Fibroblast of the aortic adventitia (primary cell): ENCODE data around the gene FOXC1. TPM values are rescaled to one million over a fixed set of nuclear protein-coding genes. Genes with fewer than 3 reads are reported as not detected.

Experiments used
- DNase-seq: peaks from one replicate; pipeline ENCODE4 v3.0.0-alpha.2; 2010; ENCODE audit warnings: low read depth
- H3K4me3 ChIP-seq: 2 replicates; pipeline ENCODE4 v1.5.1; 2011; ENCODE audit warnings: low read depth, mild to moderate bottlenecking, control low read depth, low read length, moderate library complexity
- CTCF ChIP-seq: IDR thresholded peaks from 2 replicates; pipeline ENCODE4 v1.5.1; 2011; ENCODE audit warnings: mild to moderate bottlenecking, low read length, control low read depth, inconsistent platforms; ENCODE audit not compliant: insufficient read depth
- total RNA-seq: library from RNA; depleted of rRNA; stranded (reverse); fragments of >200 nt; gene quantifications from 2 replicates; pipeline ENCODE4 v1.2.3, GENCODE V29; 2012; ENCODE audit warnings: low replicate concordance

FOXC1 gene
- total RNA-seq, 1 donor: 15.7 TPM

DNA sequence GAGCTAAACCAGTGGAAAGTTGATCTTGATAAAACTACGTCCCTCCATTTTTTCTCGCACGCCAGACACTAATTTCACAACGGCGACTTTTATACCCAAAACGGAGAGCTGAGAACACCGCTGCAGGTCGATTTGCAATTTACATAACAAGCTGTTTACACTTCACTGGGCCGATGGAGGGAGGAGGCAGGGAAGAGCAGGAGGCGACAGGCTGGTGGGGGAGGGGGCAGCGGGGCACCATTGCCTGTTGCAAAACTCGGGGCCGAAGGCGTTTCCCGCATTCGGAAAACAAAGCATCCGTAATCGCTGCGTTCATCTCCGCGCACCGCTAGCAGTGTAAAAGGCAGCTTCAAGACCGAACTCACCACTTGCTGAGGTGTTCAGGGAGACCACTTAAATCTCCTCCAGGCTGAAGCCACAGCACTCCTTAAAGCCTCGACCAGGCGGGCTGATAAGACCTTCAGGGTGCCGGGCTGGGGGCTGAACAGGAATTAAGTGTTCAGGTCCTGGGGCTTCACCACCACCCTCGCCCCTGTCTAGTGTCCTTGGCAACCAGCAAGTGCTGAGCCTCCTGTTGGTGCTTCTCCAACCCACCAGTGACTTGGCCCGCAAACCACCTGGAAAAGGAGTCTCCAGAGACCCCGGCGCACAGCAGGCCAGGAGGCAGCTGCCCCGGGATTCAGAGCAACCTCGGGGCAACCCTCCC lies 2.0 kb upstream of the FOXC1 start:
- no peak for TF ChIP-seq CTCF
- no peak for DNase-seq
- H3K4me3 ChIP-seq: no peak overlapping the region

GRCh38 chr6:1608222-1609040 lies 1.3 kb upstream of the FOXC1 start:
- H3K4me3 ChIP-seq: no peak overlapping the region
- TF ChIP-seq CTCF: no peak
- no peak for DNase-seq

DNA sequence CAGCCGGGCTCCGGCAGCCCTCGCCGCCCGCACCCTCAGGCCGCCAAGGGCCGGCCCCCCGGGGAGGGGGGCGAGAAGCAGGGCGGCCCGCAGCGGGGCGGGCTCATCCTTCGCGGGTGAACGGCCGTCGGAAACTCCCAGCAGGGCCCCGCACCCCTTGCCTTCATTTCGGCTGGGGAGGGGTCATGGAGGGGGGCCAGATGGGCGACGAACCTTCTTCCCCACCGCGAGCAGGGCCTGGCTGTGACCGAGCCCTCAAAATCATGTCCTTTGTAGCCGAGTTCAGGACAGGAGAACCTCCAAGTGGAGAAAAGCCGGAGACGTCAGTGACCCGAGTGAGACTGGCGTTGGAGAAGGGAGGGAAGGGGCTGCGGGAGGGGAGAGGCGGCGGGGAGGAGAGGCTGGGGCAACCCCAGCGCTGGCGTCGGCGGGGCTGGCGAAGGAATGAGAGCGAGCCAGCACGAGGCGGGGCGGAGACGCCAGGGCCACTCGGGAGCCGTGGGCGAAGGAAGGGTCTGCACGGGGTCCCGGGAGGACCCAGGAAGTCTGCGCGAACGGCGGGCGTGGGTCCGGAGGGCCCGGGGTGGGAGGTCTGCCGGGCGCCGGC lies 571 bp upstream of the FOXC1 start:
- peak overlapping the region; percentile 64 for H3K4me3 ChIP-seq

GRCh38 chr6:1610497-1611321 lies 994 bp downstream of the FOXC1 start:
- H3K4me3 ChIP-seq: peak overlapping the region; percentile 85
- peak; percentile 41 for DNase-seq
- no peak for TF ChIP-seq CTCF

More for the DNA sequence above, 571 bp upstream of the FOXC1 start:
- no peak for TF ChIP-seq CTCF
- DNase-seq: peak; percentile 41

- peak; percentile 39 for DNase-seq
- peak overlapping the region; percentile 85 for H3K4me3 ChIP-seq
- TF ChIP-seq CTCF: peak; percentile 34
Observed at GRCh38 chr6:1611322-1611571, 1.5 kb downstream of the FOXC1 start.

DNA sequence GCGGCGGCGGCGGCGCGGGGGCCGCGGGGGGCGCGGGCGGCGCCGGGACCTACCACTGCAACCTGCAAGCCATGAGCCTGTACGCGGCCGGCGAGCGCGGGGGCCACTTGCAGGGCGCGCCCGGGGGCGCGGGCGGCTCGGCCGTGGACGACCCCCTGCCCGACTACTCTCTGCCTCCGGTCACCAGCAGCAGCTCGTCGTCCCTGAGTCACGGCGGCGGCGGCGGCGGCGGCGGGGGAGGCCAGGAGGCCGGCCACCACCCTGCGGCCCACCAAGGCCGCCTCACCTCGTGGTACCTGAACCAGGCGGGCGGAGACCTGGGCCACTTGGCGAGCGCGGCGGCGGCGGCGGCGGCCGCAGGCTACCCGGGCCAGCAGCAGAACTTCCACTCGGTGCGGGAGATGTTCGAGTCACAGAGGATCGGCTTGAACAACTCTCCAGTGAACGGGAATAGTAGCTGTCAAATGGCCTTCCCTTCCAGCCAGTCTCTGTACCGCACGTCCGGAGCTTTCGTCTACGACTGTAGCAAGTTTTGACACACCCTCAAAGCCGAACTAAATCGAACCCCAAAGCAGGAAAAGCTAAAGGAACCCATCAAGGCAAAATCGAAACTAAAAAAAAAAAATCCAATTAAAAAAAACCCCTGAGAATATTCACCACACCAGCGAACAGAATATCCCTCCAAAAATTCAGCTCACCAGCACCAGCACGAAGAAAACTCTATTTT lies 2.0 kb downstream of the FOXC1 start:
- no peak for TF ChIP-seq CTCF
- peak; percentile 69 for DNase-seq
- H3K4me3 ChIP-seq: peak overlapping the region; percentile 85
